ENCODE data around the gene HPCA. TPM values are rescaled to one million over a fixed set of nuclear protein-coding genes. Genes with fewer than 3 reads are reported as not detected.

The HPCA gene
- total and polyA plus RNA-seq, 2 of the 13 experiments (the other 11 are each of a cell fraction or from before 2014, with no cell fraction given), result not detected

DNA sequence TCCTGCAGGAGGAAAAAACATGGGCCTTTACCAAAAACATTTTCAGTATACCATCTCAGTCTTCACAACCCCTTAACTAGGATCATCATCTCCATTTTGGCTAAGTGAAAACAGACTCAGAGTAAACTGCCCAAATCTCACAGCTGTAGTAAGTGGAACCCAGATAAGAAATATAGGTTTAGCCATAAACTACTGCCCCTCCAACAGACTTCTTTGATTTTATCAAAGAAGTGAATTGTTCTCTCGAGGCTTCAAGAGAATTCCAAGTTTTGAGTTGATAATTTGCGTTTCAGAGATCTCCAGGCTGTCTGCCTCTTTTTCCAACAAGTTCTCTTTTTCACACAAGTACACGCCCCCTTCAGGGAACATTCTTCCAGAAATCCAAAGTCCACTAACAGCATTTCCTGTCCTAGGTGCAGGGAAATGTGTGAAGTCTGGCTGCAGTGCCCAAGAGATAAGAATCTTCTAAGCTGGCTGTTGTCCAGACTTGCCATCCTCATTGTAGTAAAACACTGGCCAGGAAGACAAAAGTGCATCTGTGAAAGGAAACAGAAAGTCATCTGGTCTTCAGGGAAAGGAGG, 47.5 kb downstream of the HPCA start (continued):
- TF ChIP-seq ATF6 (CRISPR knock-in tag; conservative IDR thresholded peaks at IDR 0.05) (no peak), SP4 (CRISPR knock-in tag; IDR thresholded peaks at IDR 0.05) (peak; percentile 35; the same call in 1 of the 2 replicates), ARNT2 (CRISPR knock-in tag; IDR thresholded peaks at IDR 0.05; ENCODE audit: low read depth) (no peak; the same call in 1 of the 2 replicates), TCF7 (IDR thresholded peaks at IDR 0.05; ENCODE audit: low read depth) (peak; percentile 55; the same call in 1 of the 2 replicates), NONO (IDR thresholded peaks at IDR 0.05) (no peak), NONO (CRISPR knock-in tag; conservative IDR thresholded peaks at IDR 0.05) (no peak), DPF2 (CRISPR knock-in tag; IDR thresholded peaks at IDR 0.05; ENCODE audit: borderline replicate concordance, low read depth) (peak; percentile 54; the same call in 1 of the 2 replicates), ZNF335 (CRISPR knock-in tag; IDR thresholded peaks at IDR 0.05) (peak; percentile 73; the same call in 1 of the 2 replicates), ZFP36L1 (CRISPR knock-in tag; IDR thresholded peaks at IDR 0.05) (peak; percentile 81; the same call in 1 of the 2 replicates), HNF4G (IDR thresholded peaks at IDR 0.05; ENCODE audit: borderline replicate concordance, low read depth, low read length) (peak; percentile 88), HNF4G (CRISPR knock-in tag; IDR thresholded peaks at IDR 0.05; ENCODE audit: borderline replicate concordance, low read depth) (peak; percentile 94; the same call in 1 of the 2 replicates), KMT2A (CRISPR knock-in tag; IDR thresholded peaks at IDR 0.05) (no peak), ZFP82 (CRISPR knock-in tag; IDR thresholded peaks at IDR 0.05; ENCODE audit: borderline replicate concordance) (0 out of 2 replicates have a peak, but pooled peaks have one; percentile 43), ELF3 (CRISPR knock-in tag; IDR thresholded peaks at IDR 0.05) (peak; percentile 90), BCL6 (CRISPR knock-in tag; IDR thresholded peaks at IDR 0.05) (peak; percentile 69), PLSCR1 (CRISPR knock-in tag; IDR thresholded peaks at IDR 0.05; ENCODE audit: borderline replicate concordance) (no peak), HNRNPUL1 (IDR thresholded peaks at IDR 0.05; ENCODE audit: low read depth, low read length) (no peak), ZIK1 (CRISPR knock-in tag; IDR thresholded peaks at IDR 0.05; ENCODE audit: borderline replicate concordance, low read depth) (no peak), HMG20B (CRISPR knock-in tag; conservative IDR thresholded peaks at IDR 0.05) (peak; percentile 64), ZNF205 (CRISPR knock-in tag; IDR thresholded peaks at IDR 0.05) (0 out of 2 replicates have a peak, but pooled peaks have one; percentile 33)
- TF ChIP-seq, protein P1, sequence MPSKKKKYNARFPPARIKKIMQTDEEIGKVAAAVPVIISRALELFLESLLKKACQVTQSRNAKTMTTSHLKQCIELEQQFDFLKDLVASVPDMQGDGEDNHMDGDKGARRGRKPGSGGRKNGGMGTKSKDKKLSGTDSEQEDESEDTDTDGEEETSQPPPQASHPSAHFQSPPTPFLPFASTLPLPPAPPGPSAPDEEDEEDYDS (CRISPR knock-in tag; IDR thresholded peaks at IDR 0.05), result peak; percentile 33
- TF ChIP-seq, protein P2, sequence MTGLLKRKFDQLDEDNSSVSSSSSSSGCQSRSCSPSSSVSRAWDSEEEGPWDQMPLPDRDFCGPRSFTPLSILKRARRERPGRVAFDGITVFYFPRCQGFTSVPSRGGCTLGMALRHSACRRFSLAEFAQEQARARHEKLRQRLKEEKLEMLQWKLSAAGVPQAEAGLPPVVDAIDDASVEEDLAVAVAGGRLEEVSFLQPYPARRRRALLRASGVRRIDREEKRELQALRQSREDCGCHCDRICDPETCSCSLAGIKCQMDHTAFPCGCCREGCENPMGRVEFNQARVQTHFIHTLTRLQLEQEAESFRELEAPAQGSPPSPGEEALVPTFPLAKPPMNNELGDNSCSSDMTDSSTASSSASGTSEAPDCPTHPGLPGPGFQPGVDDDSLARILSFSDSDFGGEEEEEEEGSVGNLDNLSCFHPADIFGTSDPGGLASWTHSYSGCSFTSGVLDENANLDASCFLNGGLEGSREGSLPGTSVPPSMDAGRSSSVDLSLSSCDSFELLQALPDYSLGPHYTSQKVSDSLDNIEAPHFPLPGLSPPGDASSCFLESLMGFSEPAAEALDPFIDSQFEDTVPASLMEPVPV (CRISPR knock-in tag; IDR thresholded peaks at IDR 0.05), result peak; percentile 56; the same call in 1 of the 2 replicates
- TF ChIP-seq, protein P3, sequence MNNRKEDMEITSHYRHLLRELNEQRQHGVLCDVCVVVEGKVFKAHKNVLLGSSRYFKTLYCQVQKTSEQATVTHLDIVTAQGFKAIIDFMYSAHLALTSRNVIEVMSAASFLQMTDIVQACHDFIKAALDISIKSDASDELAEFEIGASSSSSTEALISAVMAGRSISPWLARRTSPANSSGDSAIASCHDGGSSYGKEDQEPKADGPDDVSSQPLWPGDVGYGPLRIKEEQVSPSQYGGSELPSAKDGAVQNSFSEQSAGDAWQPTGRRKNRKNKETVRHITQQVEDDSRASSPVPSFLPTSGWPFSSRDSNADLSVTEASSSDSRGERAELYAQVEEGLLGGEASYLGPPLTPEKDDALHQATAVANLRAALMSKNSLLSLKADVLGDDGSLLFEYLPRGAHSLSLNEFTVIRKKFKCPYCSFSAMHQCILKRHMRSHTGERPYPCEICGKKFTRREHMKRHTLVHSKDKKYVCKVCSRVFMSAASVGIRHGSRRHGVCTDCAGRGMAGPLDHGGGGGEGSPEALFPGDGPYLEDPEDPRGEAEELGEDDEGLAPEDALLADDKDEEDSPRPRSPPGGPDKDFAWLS (CRISPR knock-in tag; IDR thresholded peaks at IDR 0.05; ENCODE audit: borderline replicate concordance), result no peak
